ENCODE data around the gene NT5DC4.

DNA sequence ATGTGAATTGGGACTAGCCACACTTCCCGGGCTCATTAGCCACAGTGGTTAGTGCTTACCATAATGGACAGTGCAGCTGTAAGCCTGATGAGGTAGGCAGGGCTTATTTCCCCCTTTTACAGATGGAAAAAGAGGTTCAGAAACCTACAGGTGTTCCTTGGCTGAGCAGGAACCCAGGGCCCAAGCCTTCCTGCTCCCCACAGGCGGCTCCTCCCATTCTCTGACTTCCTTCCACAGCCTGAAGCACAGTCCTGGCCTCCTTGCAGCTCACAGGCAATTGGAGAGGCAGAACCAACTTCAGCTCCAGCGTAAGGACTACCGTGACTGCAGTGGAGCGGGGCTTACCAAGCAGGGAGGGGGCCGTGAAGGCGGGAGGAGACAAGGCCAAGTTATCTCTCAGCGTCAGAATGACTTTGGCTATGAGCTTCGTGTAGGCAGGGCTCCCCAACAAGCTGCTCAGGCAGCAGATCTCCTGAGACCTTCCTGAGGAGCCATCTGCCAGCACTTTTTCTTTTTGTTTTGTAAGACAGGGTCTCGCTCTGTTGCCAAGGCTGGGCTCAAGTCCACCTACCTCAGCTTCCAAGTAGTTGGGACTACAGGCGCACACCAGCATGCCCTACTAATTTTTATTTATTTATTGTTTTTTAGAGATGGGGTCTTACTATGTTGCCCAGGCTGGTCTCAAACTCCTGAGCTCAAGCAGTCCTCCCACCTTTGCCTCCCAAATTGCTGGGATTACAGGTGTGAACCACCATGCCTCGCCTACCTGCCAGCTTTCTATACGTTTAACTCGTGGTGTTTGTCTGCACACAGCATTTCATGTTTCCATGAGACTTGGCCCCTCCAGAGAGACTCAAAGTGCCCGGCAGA lies 34.2 kb upstream of the NT5DC4 start:
- TF ChIP-seq, protein P1, sequence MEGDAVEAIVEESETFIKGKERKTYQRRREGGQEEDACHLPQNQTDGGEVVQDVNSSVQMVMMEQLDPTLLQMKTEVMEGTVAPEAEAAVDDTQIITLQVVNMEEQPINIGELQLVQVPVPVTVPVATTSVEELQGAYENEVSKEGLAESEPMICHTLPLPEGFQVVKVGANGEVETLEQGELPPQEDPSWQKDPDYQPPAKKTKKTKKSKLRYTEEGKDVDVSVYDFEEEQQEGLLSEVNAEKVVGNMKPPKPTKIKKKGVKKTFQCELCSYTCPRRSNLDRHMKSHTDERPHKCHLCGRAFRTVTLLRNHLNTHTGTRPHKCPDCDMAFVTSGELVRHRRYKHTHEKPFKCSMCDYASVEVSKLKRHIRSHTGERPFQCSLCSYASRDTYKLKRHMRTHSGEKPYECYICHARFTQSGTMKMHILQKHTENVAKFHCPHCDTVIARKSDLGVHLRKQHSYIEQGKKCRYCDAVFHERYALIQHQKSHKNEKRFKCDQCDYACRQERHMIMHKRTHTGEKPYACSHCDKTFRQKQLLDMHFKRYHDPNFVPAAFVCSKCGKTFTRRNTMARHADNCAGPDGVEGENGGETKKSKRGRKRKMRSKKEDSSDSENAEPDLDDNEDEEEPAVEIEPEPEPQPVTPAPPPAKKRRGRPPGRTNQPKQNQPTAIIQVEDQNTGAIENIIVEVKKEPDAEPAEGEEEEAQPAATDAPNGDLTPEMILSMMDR (conservative IDR thresholded peaks at IDR 0.05; ENCODE audit: low read length), result no peak
- no peak for TF ChIP-seq EZH2phosphoT487 (IDR thresholded peaks at IDR 0.05; ENCODE audit: borderline replicate concordance, low read depth, low read length)

All from OCI-LY7 (cell line).